Measurements from ENCODE around the gene ELF5. TPM values are rescaled to one million over a fixed set of nuclear protein-coding genes. Genes with fewer than 3 reads are reported as not detected.

ELF5 gene
- total and polyA plus RNA-seq, 2 of the 13 experiments (the other 11 are each of a cell fraction or from before 2014, with no cell fraction given): 0.51 to 2.6 TPM

DNA sequence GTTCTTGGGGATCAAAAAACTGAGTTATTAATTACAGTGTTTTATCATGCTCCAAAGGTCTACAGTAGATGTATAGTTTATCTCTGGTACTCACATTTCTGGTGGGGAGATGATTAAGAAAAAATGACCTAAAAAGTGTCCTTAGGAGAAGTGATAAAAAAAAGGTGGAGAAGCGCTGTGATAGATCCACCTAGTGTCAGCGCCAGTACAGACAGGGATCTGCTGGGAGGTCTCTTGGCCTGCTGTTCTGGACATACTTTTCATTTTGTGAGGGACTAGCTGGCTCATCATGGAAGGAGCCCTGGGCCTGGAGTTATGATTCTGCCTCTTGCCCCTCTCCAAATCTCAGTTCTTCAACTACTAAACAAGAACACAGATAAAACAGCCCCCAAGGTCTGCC is 2.9 kb downstream of the ELF5 start:
- intact Hi-C loops (cut with micrococcal nuclease; ENCODE audit: unreplicated experiment) (loop anchor here (5.0 kb wide), 1 partner anchor 37 kb away; no protein-coding TSS in a partner anchor), in situ Hi-C loops (cut with HindIII; ENCODE audit: extremely low pct_ligation_motif_present, low pct_unique_long_range_greater_than_20kb) (loop anchor here (5.0 kb wide), 1 partner anchor 382 kb away; no protein-coding TSS in a partner anchor)
- H3K9ac ChIP-seq (ENCODE audit: insufficient read depth, low read depth, low read length): no peak overlapping the region
- POLR2A ChIA-PET: no interaction called here
- CTCF ChIA-PET (ENCODE audit: low intra/inter-chr PET ratio, low total read pairs): no interaction called here
- H3K36me3 ChIP-seq (replicated peaks in 1 of 2; ENCODE audit: control insufficient read depth in 1 of 2, insufficient read depth in 2 of 2, low read length in 2 of 2): no peaks in the 10 kb centered on the region
- no peak overlapping the region for H3K27ac ChIP-seq (ENCODE audit: extremely low read length, insufficient read depth, low read length)
- TF ChIP-seq, protein P1, sequence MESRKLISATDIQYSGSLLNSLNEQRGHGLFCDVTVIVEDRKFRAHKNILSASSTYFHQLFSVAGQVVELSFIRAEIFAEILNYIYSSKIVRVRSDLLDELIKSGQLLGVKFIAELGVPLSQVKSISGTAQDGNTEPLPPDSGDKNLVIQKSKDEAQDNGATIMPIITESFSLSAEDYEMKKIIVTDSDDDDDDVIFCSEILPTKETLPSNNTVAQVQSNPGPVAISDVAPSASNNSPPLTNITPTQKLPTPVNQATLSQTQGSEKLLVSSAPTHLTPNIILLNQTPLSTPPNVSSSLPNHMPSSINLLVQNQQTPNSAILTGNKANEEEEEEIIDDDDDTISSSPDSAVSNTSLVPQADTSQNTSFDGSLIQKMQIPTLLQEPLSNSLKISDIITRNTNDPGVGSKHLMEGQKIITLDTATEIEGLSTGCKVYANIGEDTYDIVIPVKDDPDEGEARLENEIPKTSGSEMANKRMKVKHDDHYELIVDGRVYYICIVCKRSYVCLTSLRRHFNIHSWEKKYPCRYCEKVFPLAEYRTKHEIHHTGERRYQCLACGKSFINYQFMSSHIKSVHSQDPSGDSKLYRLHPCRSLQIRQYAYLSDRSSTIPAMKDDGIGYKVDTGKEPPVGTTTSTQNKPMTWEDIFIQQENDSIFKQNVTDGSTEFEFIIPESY (CRISPR knock-in tag; IDR thresholded peaks at IDR 0.05): peak; percentile 97
- TF ChIP-seq ZNF839 (CRISPR knock-in tag; IDR thresholded peaks at IDR 0.05; ENCODE audit: borderline replicate concordance): no peak
- BruUV-seq (replicated peaks): no TSS peak
- H3K79me2 ChIP-seq (ENCODE audit: insufficient read depth, low read length): no peaks in the 10 kb centered on the region
- no peak overlapping the region for H3K4me2 ChIP-seq (ENCODE audit: low read depth, low read length)
- no peak overlapping the region for H2AFZ ChIP-seq (ENCODE audit: low read length)
- 81% methylated on average over 2 of the region's 2 CpGs for WGBS (ENCODE audit: low lambda C conversion rate)
- no peaks in the 10 kb centered on the region for H4K20me1 ChIP-seq (ENCODE audit: insufficient read depth, low read length)
- H3K9me3 ChIP-seq (ENCODE audit: low read length): no peaks in the 10 kb centered on the region
- H3K4me3 ChIP-seq (replicated peaks in 1 of 3; ENCODE audit: insufficient read depth in 1 of 3, low read depth in 2 of 3, low read length in 3 of 3): no peak overlapping the region
- DNase-seq (ENCODE audit: low spot score) (no peak), ATAC-seq (no peak), FAIRE-seq (no peak)
- H3K27me3 ChIP-seq (ENCODE audit: control insufficient read depth in 1 of 2, insufficient read depth in 2 of 2, low read length in 2 of 2): no peaks in the 10 kb centered on the region; a peak in 1 of 5 replicates
- H3K4me1 ChIP-seq (ENCODE audit: insufficient read depth, low read length): peaks cover 57% of the 10 kb centered on the region

GRCh38 chr11:34510218-34510617 is 3.4 kb downstream of the ELF5 start:
- H3K9ac ChIP-seq (ENCODE audit: insufficient read depth, low read depth, low read length): no peak overlapping the region
- no peak overlapping the region for H3K27ac ChIP-seq (ENCODE audit: extremely low read length, insufficient read depth, low read length)
- no peaks in the 10 kb centered on the region; a peak in 1 of 5 replicates for H3K27me3 ChIP-seq (ENCODE audit: control insufficient read depth in 1 of 2, insufficient read depth in 2 of 2, low read length in 2 of 2)
- no peaks in the 10 kb centered on the region for H3K79me2 ChIP-seq (ENCODE audit: insufficient read depth, low read length)
- no peaks in the 10 kb centered on the region for H3K36me3 ChIP-seq (replicated peaks in 1 of 2; ENCODE audit: control insufficient read depth in 1 of 2, insufficient read depth in 2 of 2, low read length in 2 of 2)
- no peak overlapping the region for H2AFZ ChIP-seq (ENCODE audit: low read length)
- BruUV-seq (replicated peaks): no TSS peak
- ATAC-seq (no peak), FAIRE-seq (no peak), DNase-seq (ENCODE audit: low spot score) (peak; percentile 28)
- H3K4me3 ChIP-seq (replicated peaks in 1 of 3; ENCODE audit: insufficient read depth in 1 of 3, low read depth in 2 of 3, low read length in 3 of 3): no peak overlapping the region
- peaks cover 62% of the 10 kb centered on the region for H3K4me1 ChIP-seq (ENCODE audit: insufficient read depth, low read length)
- in situ Hi-C loops (cut with HindIII; ENCODE audit: extremely low pct_ligation_motif_present, low pct_unique_long_range_greater_than_20kb) (loop anchor here (5.0 kb wide), 1 partner anchor 382 kb away; no protein-coding TSS in a partner anchor), intact Hi-C loops (cut with micrococcal nuclease; ENCODE audit: unreplicated experiment) (loop anchor here (5.0 kb wide), 1 partner anchor 37 kb away; no protein-coding TSS in a partner anchor)
- ChIA-PET POLR2A (no interaction called here), CTCF (ENCODE audit: low intra/inter-chr PET ratio, low total read pairs) (no interaction called here)
- H3K9me3 ChIP-seq (ENCODE audit: low read length): no peaks in the 10 kb centered on the region
- H4K20me1 ChIP-seq (ENCODE audit: insufficient read depth, low read length): no peaks in the 10 kb centered on the region
- H3K4me2 ChIP-seq (ENCODE audit: low read depth, low read length): no peak overlapping the region
- no peak for TF ChIP-seq STAT5B (CRISPR knock-in tag; IDR thresholded peaks at IDR 0.05)
- TF ChIP-seq, protein P2, sequence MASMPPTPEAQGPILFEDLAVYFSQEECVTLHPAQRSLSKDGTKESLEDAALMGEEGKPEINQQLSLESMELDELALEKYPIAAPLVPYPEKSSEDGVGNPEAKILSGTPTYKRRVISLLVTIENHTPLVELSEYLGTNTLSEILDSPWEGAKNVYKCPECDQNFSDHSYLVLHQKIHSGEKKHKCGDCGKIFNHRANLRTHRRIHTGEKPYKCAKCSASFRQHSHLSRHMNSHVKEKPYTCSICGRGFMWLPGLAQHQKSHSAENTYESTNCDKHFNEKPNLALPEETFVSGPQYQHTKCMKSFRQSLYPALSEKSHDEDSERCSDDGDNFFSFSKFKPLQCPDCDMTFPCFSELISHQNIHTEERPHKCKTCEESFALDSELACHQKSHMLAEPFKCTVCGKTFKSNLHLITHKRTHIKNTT (CRISPR knock-in tag; IDR thresholded peaks at IDR 0.05): no peak
- no peak for TF ChIP-seq GTF3A (CRISPR knock-in tag; conservative IDR thresholded peaks at IDR 0.05)
- TF ChIP-seq ZBTB4 (CRISPR knock-in tag; IDR thresholded peaks at IDR 0.05; ENCODE audit: borderline replicate concordance): no peak
- TF ChIP-seq RXRA (CRISPR knock-in tag; IDR thresholded peaks at IDR 0.05): no peak
- no peak for TF ChIP-seq CREM (IDR thresholded peaks at IDR 0.05)
- TF ChIP-seq CREM (CRISPR knock-in tag; IDR thresholded peaks at IDR 0.05): no peak
- TF ChIP-seq, protein P3, sequence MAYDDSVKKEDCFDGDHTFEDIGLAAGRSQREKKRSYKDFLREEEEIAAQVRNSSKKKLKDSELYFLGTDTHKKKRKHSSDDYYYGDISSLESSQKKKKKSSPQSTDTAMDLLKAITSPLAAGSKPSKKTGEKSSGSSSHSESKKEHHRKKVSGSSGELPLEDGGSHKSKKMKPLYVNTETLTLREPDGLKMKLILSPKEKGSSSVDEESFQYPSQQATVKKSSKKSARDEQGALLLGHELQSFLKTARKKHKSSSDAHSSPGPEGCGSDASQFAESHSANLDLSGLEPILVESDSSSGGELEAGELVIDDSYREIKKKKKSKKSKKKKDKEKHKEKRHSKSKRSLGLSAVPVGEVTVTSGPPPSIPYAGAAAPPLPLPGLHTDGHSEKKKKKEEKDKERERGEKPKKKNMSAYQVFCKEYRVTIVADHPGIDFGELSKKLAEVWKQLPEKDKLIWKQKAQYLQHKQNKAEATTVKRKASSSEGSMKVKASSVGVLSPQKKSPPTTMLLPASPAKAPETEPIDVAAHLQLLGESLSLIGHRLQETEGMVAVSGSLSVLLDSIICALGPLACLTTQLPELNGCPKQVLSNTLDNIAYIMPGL (CRISPR knock-in tag; IDR thresholded peaks at IDR 0.05; ENCODE audit: borderline replicate concordance in 1 of 2, low read depth in 1 of 2): no peak

Data from HepG2 (cell line).